Left forelimb (tissue), 1 donor: ENCODE results near the gene CAMKK1.

ENCODE experiments used
- DNase-seq: peaks from one replicate; pipeline ENCODE4 v3.0.0-alpha.2; 2018; ENCODE audit warnings: low spot score

The CAMKK1 gene

DNA sequence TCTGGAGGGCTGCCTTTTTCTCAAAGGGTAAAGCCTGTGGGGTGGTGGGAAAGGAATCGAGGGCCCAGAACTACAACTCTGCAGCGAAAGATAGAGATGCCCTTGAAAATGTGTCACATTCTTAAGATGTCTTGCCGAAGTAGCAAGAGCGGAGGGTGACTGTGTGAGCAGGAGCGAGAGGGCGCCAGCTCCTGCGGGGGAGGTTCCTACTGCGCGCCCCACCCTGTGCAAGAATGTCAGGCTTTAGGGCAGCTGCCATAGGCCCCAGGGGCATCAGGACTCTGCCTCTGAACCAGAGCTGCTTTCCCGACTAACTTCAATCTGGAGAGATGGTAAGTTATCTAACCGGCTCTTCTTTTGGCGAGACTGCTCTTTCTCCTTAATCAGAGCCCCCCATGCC lies 80.1 kb downstream of the CAMKK1 start:
- DNase-seq = no peak

- DNase-seq = no peak
Observed at GRCh38 chr17:3812284-3812683, 80.6 kb downstream of the CAMKK1 start.
